Measurements from ENCODE around the gene CALML3. TPM values are rescaled to one million over a fixed set of nuclear protein-coding genes. Genes with fewer than 3 reads are reported as not detected.

CALML3 gene
- total and polyA plus RNA-seq, 10 of the 15 experiments (the other 5 are each of a cell fraction or from before 2014, with no cell fraction given): not detected

DNA sequence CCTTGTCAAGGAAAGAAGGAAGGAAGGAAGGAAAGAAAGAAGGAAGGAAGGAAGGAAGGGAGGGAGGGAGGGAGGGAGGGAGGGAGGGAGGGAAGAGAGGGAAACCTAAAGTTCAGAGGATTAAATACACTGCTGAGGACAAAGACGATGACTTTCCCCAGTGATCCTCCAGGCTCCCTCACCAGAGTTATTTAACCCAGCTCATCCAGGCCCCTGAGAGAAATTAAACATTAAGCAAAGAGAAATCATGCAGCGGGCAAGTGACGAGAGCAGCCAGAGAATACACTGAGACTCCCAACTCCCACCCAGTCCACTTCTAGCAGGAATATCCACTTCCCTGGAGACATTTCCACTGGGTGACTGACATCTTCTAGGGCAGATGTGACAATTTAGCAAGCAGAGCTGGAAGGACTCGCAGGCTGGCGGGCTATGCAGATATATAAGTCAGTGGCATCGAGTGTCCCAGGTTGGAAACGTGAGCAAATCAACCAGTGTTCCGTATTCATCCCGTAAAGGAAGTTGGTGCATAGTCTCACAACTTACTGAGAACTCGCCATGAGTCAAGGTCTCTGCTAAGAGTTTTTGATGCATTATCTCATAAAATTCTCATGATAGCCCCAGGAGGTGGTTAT, 48.7 kb downstream of the CALML3 start:
- Histone ChIP-seq H3K4me3 (no peak overlapping the region), H3K36me3 (ENCODE audit: control insufficient read depth in 2 of 2, insufficient read depth in 2 of 2, low read length in 1 of 2) (no peaks in the 10 kb centered on the region), H3K4me2 (ENCODE audit: control insufficient read depth, insufficient read depth) (no peak overlapping the region), H3K9ac (ENCODE audit: control insufficient read depth, insufficient read depth, low read length) (no peak overlapping the region), H3K27ac (ENCODE audit: control insufficient read depth, insufficient read depth) (no peak overlapping the region), H3K9me3 (replicated peaks; ENCODE audit: control insufficient read depth, insufficient read depth, low read length) (no peaks in the 10 kb centered on the region; the same call in 2 of the 3 replicates), H3K27me3 (replicated peaks in 1 of 2; ENCODE audit: control insufficient read depth in 2 of 2, insufficient read depth in 2 of 2, low read length in 1 of 2) (peaks cover 2 to 5% of the 10 kb centered on the region in 2 experiments), H4K20me1 (ENCODE audit: control insufficient read depth, insufficient read depth) (no peaks in the 10 kb centered on the region), H3K79me2 (ENCODE audit: control insufficient read depth, insufficient read depth, low read length) (no peaks in the 10 kb centered on the region), H2AFZ (ENCODE audit: control insufficient read depth, low read depth, low read length) (no peak overlapping the region), H3K4me1 (ENCODE audit: control insufficient read depth, insufficient read depth, low read length) (peaks cover 6% of the 10 kb centered on the region; the same call in 1 of the 2 replicates)
- TF ChIP-seq CHD2 (IDR thresholded peaks at IDR 0.05; ENCODE audit: borderline replicate concordance, low read depth, low read length): no peak
- no peak for TF ChIP-seq HDGF (IDR thresholded peaks at IDR 0.05)
- no peak for TF ChIP-seq NR2C2 (IDR thresholded peaks at IDR 0.05; ENCODE audit: borderline replicate concordance, control insufficient read depth, insufficient read length, low read depth)
- TF ChIP-seq POLR2AphosphoS5 (IDR thresholded peaks at IDR 0.05; ENCODE audit: low read length): no peak
- no peak for TF ChIP-seq BHLHE40 (IDR thresholded peaks at IDR 0.05; ENCODE audit: borderline replicate concordance in 1 of 2, low read depth in 2 of 2, low read length in 1 of 2)
- no peak for TF ChIP-seq WRNIP1 (IDR thresholded peaks at IDR 0.05; ENCODE audit: borderline replicate concordance, low read depth, low read length)
- no peak for TF ChIP-seq POU2F2 (IDR thresholded peaks at IDR 0.05; ENCODE audit: borderline replicate concordance, low read depth, low read length)
- no peak for TF ChIP-seq ZBTB33 (IDR thresholded peaks at IDR 0.05)
- ChIA-PET RAD21 (ENCODE audit: unreplicated experiment) (no interaction called here), SMC1A (ENCODE audit: uncharacterized antibody, unreplicated experiment) (interaction anchor here (0.7 kb wide), 1 partner anchor 55 kb away, joined by 3 read pairs; no protein-coding TSS in a partner anchor), POLR2A (no interaction called here), CTCF (interaction anchor here (0.9 kb wide), 1 partner anchor 50 kb away, joined by 3 read pairs; no protein-coding TSS in a partner anchor)
- WGBS (ENCODE audit: insufficient coverage, insufficient replicate concordance, low lambda C conversion rate, missing lambda C conversion rate): 85% methylated on average over 10 of the region's 10 CpGs
- FAIRE-seq: no peak
- in situ Hi-C loops (cut with MboI): no loop called here
- intact Hi-C loops (cut with micrococcal nuclease; ENCODE audit: unreplicated experiment): no loop called here
- no TSS peak for BruUV-seq (replicated peaks)
- ATAC-seq: no peak
- no peak for DNase-seq (ENCODE audit: low read depth, low spot score)

Measured in GM12878 (cell line).